CD4-positive, alpha-beta T cell (primary cell): ENCODE measurements around the gene CTCFL. TPM values are rescaled to one million over a fixed set of nuclear protein-coding genes. Genes with fewer than 3 reads are reported as not detected.

Source experiments
- ATAC-seq: fragments of 200-7000 bp; cut with Tn5 transposase; one replicate; pipeline ENCODE4 v1.10.0; 2022; ENCODE audit warnings: mild to moderate bottlenecking; ENCODE audit not compliant: poor library complexity
- CTCF ChIA-PET: fragments of 350-600 bp; sonication (Branson Sonifier 250); formaldehyde crosslinking; loops from one replicate; lab custom pipeline; 2021; ENCODE audit warnings: antibody characterized with exemption, inconsistent platforms; lab: Charles Lee
- POLR2A ChIA-PET: fragments of 350-600 bp; sonication (Branson Sonifier 250); formaldehyde crosslinking; loops from one replicate; lab custom pipeline; 2021; ENCODE audit warnings: antibody characterized with exemption, inconsistent platforms; lab: Charles Lee
- DNase-seq, 14 experiments: peaks; one replicate each; pipeline ENCODE4 v3.0.0-alpha.2; 2013 to 2020; ENCODE audit warnings: mixed read lengths in 2 of 14
- H3K27ac ChIP-seq, 2 donors: one replicate each; pipeline versions ENCODE4 v1.5.1 to v1.7.0; 2013; ENCODE audit warnings: low read length in 2 of 2, low read depth in 1 of 2, mild to moderate bottlenecking in 1 of 2
- H3K27me3 ChIP-seq, 2 experiments: 1 replicate in 1 of 2; 2 replicates in 1 of 2; pipeline versions ENCODE4 v1.6.1 to v1.7.0; 2013; ENCODE audit warnings: low read length in 2 of 2, control low read depth in 1 of 2, mild to moderate bottlenecking in 1 of 2, moderate library complexity in 1 of 2; ENCODE audit not compliant: insufficient read depth in 2 of 2, control insufficient read depth in 1 of 2
- H3K36me3 ChIP-seq: one replicate; pipeline ENCODE4 v1.6.1; 2013; ENCODE audit warnings: low read length, control low read depth; ENCODE audit not compliant: insufficient read depth
- H3K4me1 ChIP-seq: one replicate; pipeline ENCODE4 v1.6.1; 2013; ENCODE audit warnings: low read length, control low read depth; ENCODE audit not compliant: insufficient read depth
- H3K4me3 ChIP-seq: one replicate; pipeline ENCODE4 v1.5.1; 2013; ENCODE audit warnings: mild to moderate bottlenecking, low read length, moderate library complexity
- H3K9me3 ChIP-seq, 2 experiments: 1 replicate in 1 of 2; 2 replicates in 1 of 2; pipeline versions ENCODE4 v1.6.1 to v1.7.0; 2013; ENCODE audit warnings: low read length in 2 of 2, mild to moderate bottlenecking in 2 of 2, control low read depth in 1 of 2, moderate library complexity in 1 of 2; ENCODE audit not compliant: control insufficient read depth in 1 of 2, insufficient read depth in 1 of 2
- H3K27ac Mint-ChIP-seq: one replicate; pipeline ENCODE4 v1.8.0; 2020; ENCODE audit warnings: mixed read lengths
- H3K27me3 Mint-ChIP-seq: one replicate; pipeline ENCODE4 v1.8.0; 2021; ENCODE audit warnings: mixed read lengths
- H3K36me3 Mint-ChIP-seq: one replicate; pipeline ENCODE4 v1.8.0; 2021; ENCODE audit warnings: low read depth, mixed read lengths
- H3K4me1 Mint-ChIP-seq: one replicate; pipeline ENCODE4 v1.8.0; 2021; ENCODE audit warnings: low read depth, mixed read lengths
- H3K4me3 Mint-ChIP-seq: one replicate; pipeline ENCODE4 v1.8.0; 2020; ENCODE audit warnings: mild to moderate bottlenecking, mixed read lengths
- H3K9me3 Mint-ChIP-seq: one replicate; pipeline ENCODE4 v1.8.0; 2020; ENCODE audit warnings: mixed read lengths
- CTCF ChIP-seq: fragments of 200-600 bp; IDR thresholded peaks from one replicate; pipeline ENCODE4 v1.8.0; 2022; ENCODE audit warnings: antibody characterized with exemption, mild to moderate bottlenecking
- intact Hi-C, 2 experiments: fragments of 100-400 bp; cut with DNase I in 1 of 2; cut with micrococcal nuclease in 1 of 2; formaldehyde crosslinking; loops; one replicate each; pipeline versions ENCODE4 v1.15.1 to v1.9.0; 2023 to 2025; cut with DNase I, micrococcal nuclease
- total RNA-seq, 174 experiments: library from RNA in 2 of 174; stranded (reverse) in 2 of 174; gene quantifications; one replicate each; pipeline ENCODE4 v1.2.3 and lab custom pipeline; 2021 to 2026

Gene CTCFL
- total RNA-seq, 2 experiments from 2014 or later = not detected

DNA sequence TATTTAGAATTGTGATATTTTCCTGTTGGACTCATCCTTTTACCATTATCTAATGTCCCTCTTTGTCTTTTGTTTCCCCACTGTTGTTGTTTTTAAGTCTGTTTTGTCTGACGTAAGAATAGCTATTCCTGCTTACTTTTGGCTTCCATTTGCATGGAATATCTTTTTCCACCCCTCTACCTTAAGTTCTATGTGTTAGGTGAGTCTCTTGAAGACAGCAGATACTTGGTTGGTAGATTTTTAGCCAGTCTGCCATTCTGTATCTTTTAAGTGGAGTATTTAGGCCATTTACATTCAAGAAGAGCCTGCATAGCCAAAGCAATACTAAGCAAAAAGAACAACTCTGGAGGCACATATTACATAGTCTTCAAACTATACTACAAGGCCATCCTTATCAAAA is 39.2 kb downstream of the CTCFL start:
- ChIA-PET POLR2A (no interaction called here), CTCF (no interaction called here)
- H3K4me3 ChIP-seq = no peak overlapping the region
- Mint-ChIP-seq H3K9me3 (no peaks in the 10 kb centered on the region), H3K27me3 (no peaks in the 10 kb centered on the region), H3K4me3 (no peak overlapping the region), H3K4me1 (peaks cover 15% of the 10 kb centered on the region), H3K27ac (no peak overlapping the region), H3K36me3 (no peaks in the 10 kb centered on the region)
- no peak for DNase-seq
- no peak for TF ChIP-seq CTCF
- H3K4me1 ChIP-seq = peaks cover 19% of the 10 kb centered on the region
- no peaks in the 10 kb centered on the region for H3K9me3 ChIP-seq
- H3K27me3 ChIP-seq = no peaks in the 10 kb centered on the region
- H3K36me3 ChIP-seq = no peaks in the 10 kb centered on the region
- no peak for ATAC-seq
- intact Hi-C loops = no loop called here
- H3K27ac ChIP-seq = no peak overlapping the region

GRCh38 chr20:57484772-57485171 is 40.2 kb downstream of the CTCFL start:
- intact Hi-C loops = no loop called here
- ChIA-PET CTCF (no interaction called here), POLR2A (no interaction called here)
- no peaks in the 10 kb centered on the region for H3K27me3 ChIP-seq
- Mint-ChIP-seq H3K9me3 (no peaks in the 10 kb centered on the region), H3K36me3 (no peaks in the 10 kb centered on the region), H3K27ac (no peak overlapping the region), H3K4me1 (peaks cover 22% of the 10 kb centered on the region), H3K27me3 (no peaks in the 10 kb centered on the region), H3K4me3 (no peak overlapping the region)
- H3K9me3 ChIP-seq = no peaks in the 10 kb centered on the region
- no peaks in the 10 kb centered on the region for H3K36me3 ChIP-seq
- H3K4me1 ChIP-seq = peaks cover 24% of the 10 kb centered on the region
- no peak overlapping the region for H3K4me3 ChIP-seq
- DNase-seq (no peak), ATAC-seq (no peak)
- no peak for TF ChIP-seq CTCF
- H3K27ac ChIP-seq = no peak overlapping the region

DNA sequence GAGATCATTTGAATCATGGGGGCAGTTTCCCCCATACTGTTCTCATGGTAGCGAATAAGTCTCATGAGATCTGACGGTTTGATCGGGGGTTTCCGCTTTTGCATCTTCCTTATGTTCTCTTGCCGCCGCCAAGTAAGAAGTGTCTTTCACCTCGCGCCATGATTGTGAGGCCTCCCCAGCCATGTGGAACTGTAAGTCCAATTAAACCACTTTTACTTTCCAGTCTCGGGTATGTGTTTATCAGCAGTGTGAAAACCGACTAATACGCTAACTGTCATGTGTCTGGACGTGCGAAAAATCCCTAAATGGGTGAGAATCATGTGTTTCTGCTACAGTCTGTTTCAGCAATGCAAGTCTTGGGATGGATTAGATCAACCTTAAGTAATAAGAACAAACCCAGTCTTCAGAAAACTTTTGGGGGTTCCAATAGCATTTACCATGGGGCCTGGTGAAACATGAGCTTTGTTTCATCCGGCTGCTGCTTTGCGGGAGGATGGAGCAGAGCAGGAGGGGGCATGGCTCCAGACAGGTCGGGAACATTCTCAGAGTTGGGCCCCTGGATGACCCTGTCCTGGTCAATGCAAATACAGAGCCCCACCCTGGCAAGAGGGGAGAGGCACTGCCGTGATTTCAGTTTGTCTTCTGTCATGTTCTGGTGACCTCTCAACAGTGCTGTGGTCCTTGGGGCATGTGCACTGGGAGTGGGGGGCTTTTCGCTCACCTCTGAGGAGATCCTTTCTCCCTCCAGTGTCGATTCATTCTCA is 41.5 kb downstream of the CTCFL start:
- H3K4me1 Mint-ChIP-seq = peaks cover 22% of the 10 kb centered on the region
- Histone ChIP-seq H3K27ac (no peak overlapping the region), H3K4me3 (no peak overlapping the region), H3K27me3 (no peaks in the 10 kb centered on the region), H3K36me3 (no peaks in the 10 kb centered on the region), H3K9me3 (no peaks in the 10 kb centered on the region), H3K4me1 (peaks cover 24% of the 10 kb centered on the region)
- no peak for TF ChIP-seq CTCF
- no peaks in the 10 kb centered on the region for H3K9me3 Mint-ChIP-seq
- POLR2A ChIA-PET = no interaction called here
- no peaks in the 10 kb centered on the region for H3K36me3 Mint-ChIP-seq
- no peak overlapping the region for H3K4me3 Mint-ChIP-seq
- CTCF ChIA-PET = interaction anchor here (1.2 kb wide), 1 partner anchor 102 kb away, joined by 4 read pairs; no protein-coding TSS in a partner anchor
- peak in 1 of 14 experiments; percentile 22 for DNase-seq
- intact Hi-C loops = no loop called here
- H3K27ac Mint-ChIP-seq = no peak overlapping the region
- ATAC-seq = no peak
- no peaks in the 10 kb centered on the region for H3K27me3 Mint-ChIP-seq
